Measurements from ENCODE around the gene RGPD4. TPM values are rescaled to one million over a fixed set of nuclear protein-coding genes. Genes with fewer than 3 reads are reported as not detected.
"Not testable (repeated sequence)": the region's sequence is repeated elsewhere in the genome, so short reads cannot be mapped to it uniquely, and the experiment has no call there.

The RGPD4 gene
- total RNA-seq, 2 donors from 2014 or later = 0.39 TPM; not detected in 1

DNA sequence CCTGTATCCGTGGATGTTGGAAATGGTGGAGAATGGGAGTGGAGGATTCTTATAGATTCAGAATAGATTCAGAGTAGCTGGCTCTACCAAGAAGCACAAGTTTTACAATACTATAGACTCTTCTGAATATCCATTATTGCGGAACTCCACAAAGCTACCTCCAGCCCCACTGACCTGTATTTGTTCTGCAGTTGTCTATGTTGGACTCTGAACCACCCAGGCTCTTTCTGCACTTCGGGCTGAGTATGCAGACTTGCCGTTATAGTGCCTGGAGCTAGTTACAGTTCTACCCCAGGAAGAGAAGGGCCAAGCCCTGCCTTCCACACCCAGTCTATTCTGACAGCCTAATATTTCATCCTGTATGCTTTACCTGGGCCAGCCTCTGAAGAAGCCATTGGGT is 4.4 kb upstream of the RGPD4 start:
- Mint-ChIP-seq H3K4me1 (no peaks in the 10 kb centered on the region), H3K27ac (no peak overlapping the region), H3K36me3 (ENCODE audit: low read depth) (no peaks in the 10 kb centered on the region), H3K27me3 (peaks cover 9% of the 10 kb centered on the region), H3K4me3 (no peak overlapping the region)
- DNase-seq (no peak), ATAC-seq (no peak)
- H3K9me3 ChIP-seq (ENCODE audit: control insufficient read depth, low read length, poor library complexity, severe bottlenecking) = no peaks in the 10 kb centered on the region

DNA sequence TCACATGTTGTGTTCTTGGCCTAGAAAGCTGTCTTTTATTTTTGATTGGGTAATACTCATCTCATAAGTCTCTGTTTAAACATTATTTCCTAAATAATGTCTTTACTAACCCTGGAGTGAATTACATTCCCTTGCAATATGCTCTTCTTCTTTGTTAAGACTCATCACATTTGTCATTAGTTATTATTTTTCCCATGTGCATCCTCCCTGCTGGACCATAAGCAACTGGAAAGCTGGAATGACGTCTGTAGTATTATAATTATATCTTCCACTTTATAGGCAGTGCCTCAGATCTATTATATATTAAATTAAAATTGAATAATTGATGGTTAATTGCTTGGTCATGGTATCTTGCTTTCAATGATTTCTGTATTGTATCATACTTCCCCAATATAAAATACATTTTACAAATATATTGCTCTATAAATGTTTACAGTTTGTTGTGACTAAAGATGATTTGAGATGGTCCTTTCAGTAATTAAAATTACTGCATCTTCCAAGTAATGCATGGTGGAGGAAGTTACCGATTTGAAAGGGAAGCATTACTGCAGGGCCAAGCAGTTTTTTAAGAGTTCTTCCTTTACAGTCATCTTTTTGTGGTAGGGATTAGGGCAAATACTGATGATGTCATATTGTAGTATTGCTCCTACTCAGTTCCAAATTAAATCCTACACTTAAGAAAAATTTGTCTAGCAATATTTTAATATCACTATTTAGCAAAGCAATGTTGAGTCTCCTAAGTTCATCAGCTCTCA is 2.1 kb upstream of the RGPD4 start:
- Mint-ChIP-seq H3K27ac (no peak overlapping the region), H3K27me3 (peaks cover 9% of the 10 kb centered on the region), H3K4me3 (no peak overlapping the region), H3K4me1 (no peaks in the 10 kb centered on the region), H3K36me3 (ENCODE audit: low read depth) (no peaks in the 10 kb centered on the region)
- no peaks in the 10 kb centered on the region for H3K9me3 ChIP-seq (ENCODE audit: control insufficient read depth, low read length, poor library complexity, severe bottlenecking)
- ATAC-seq (no peak), DNase-seq (no peak)

DNA sequence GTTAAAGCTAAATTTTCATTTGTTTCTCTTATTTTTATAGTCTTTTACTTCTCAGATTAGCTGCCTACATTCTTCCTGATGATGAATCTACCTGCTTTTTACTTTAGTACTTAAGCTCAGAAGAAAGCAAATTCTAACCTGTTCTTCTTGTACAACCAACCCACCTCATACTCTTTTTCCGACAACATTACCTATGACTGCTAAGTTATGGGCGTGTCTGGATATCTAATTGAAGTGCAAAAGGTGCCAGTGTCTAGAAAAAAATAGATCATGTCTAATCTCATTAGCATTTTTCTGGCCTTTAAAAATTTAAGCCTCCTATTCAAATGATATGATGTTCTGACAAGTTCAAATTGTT is 1.5 kb upstream of the RGPD4 start:
- Mint-ChIP-seq H3K27me3 (peaks cover 9% of the 10 kb centered on the region), H3K27ac (no peak overlapping the region), H3K4me3 (no peak overlapping the region), H3K4me1 (no peaks in the 10 kb centered on the region), H3K36me3 (ENCODE audit: low read depth) (no peaks in the 10 kb centered on the region)
- no peaks in the 10 kb centered on the region for H3K9me3 ChIP-seq (ENCODE audit: control insufficient read depth, low read length, poor library complexity, severe bottlenecking)
- ATAC-seq (no peak), DNase-seq (no peak)

DNA sequence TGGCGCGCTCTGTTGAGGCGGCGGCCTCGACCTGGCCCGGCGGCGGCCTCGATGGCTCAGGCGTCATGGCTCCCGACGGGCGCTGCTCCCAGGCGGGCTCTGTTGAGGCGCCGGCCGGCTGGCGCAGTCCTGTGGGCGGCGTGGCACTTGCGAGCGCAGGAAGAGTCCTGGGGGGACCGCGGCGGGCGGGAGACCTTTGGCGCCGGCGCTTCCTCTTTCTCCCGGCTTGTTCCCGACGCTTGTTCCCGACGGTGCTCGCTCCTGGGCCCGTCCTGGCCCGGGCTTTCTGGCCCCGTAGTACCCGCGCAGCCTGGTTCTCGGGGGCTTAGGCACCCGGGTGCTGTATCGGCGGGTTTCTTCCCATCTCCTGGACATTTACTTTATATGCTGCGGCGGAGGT is 2.8 kb downstream of the RGPD4 start:
- DNase-seq; H3K9me3 ChIP-seq (ENCODE audit: control insufficient read depth, low read length, poor library complexity, severe bottlenecking); H3K27ac Mint-ChIP-seq; H3K4me1 Mint-ChIP-seq; H3K4me3 Mint-ChIP-seq; ATAC-seq; H3K27me3 Mint-ChIP-seq; H3K36me3 Mint-ChIP-seq (ENCODE audit: low read depth): not testable (repeated sequence)

DNA sequence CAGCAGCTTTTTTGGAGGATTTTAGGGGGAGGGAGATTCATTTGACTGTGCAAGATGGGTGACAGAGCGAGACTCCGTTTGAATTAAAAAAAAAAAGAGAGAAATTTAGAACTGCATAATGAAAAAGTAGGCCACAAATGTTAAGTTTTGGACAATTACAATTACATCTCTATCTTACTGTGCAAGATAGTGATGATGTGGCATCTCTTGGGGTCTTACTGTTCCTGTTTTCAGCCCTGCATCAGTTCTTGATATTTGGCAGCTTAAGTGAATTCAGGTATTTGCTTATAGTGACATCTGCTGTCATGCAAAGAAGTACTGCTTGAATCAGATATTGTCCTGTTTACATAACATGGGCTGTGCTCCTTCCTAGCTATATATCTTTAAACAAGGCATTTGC is 6.5 kb downstream of the RGPD4 start:
- H3K27ac Mint-ChIP-seq; H3K27me3 Mint-ChIP-seq; H3K36me3 Mint-ChIP-seq (ENCODE audit: low read depth); ATAC-seq; DNase-seq; H3K4me3 Mint-ChIP-seq; H3K9me3 ChIP-seq (ENCODE audit: control insufficient read depth, low read length, poor library complexity, severe bottlenecking); H3K4me1 Mint-ChIP-seq: not testable (repeated sequence)

DNA sequence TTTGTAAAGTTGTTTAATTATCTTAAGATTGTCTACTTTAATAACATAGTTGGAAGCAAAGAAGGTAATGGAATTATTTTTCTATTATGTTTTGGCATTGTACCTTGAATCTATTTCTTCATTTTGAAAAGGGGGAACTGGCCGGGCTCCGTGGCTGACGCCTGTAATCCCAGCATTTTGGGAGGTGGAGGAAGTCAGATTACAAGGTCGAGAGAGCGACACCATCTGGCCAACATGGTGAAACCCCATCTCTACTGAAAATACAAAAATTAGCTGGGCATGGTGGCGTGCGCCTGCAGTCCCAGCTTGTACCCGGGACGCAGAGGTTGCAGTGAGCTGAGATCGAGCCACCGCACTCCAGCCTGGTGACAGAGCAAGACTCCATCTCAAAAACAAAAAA is 6.9 kb downstream of the RGPD4 start:
- not testable (repeated sequence) for H3K27ac Mint-ChIP-seq; H3K27me3 Mint-ChIP-seq; H3K4me1 Mint-ChIP-seq; ATAC-seq; DNase-seq; H3K9me3 ChIP-seq (ENCODE audit: control insufficient read depth, low read length, poor library complexity, severe bottlenecking); H3K4me3 Mint-ChIP-seq; H3K36me3 Mint-ChIP-seq (ENCODE audit: low read depth)

DNA sequence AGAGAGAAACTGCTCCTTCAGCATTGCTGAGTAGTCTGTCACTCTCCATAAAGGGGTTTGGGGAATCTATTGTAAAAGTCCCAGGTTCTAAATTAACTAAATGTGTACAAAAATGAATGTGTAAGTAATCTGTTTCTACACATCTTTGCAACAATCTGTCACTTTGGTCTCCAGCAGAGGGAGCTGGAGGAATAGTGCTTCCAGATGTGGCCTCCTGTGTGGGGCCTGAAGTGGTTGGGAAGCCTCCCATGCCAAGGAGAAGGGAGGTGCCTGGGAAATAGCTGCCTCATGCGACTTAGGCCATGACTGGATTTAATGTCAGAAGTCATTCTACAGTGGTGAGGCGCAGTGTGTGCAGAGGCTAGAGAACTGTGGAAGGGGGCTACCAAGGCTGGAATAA is 89.4 kb downstream of the RGPD4 start:
- not testable (repeated sequence) for H3K36me3 Mint-ChIP-seq (ENCODE audit: low read depth); ATAC-seq; H3K4me3 Mint-ChIP-seq; H3K27me3 Mint-ChIP-seq; DNase-seq; H3K9me3 ChIP-seq (ENCODE audit: control insufficient read depth, low read length, poor library complexity, severe bottlenecking); H3K27ac Mint-ChIP-seq; H3K4me1 Mint-ChIP-seq

DNA sequence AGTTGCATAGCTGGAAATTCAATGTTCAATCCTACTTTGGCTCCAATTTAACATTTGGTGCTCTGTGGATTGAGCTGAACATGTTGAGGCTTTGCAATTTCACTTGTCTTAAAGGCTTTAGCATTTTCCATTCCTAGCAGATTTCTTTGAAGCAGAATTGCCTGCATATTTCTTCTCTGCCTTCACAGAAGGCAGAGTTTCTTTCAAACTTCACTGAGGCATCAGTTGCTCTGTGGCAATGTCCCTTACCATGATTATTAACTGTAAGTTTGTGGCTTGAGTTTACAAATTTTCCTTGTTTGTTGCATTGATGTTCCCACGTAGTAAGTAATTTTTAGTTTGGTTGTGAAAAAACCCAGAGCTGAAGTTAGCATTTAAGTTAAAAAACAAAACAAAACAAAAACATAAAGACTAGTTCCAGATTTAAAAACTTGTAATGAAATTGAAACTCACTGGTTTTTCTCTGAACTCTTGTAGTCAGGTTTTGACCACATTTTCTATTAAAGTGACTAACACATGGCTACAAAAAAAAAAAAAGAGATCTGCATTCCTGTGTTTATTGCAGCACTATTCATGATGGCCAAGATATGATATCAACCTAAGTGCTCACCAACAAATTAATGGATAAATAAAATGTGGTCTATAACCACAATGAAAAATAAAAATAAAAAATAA is 90.1 kb downstream of the RGPD4 start:
- H3K4me3 Mint-ChIP-seq; H3K27me3 Mint-ChIP-seq; H3K9me3 ChIP-seq (ENCODE audit: control insufficient read depth, low read length, poor library complexity, severe bottlenecking); H3K27ac Mint-ChIP-seq; H3K4me1 Mint-ChIP-seq; H3K36me3 Mint-ChIP-seq (ENCODE audit: low read depth); DNase-seq; ATAC-seq: not testable (repeated sequence)

DNA sequence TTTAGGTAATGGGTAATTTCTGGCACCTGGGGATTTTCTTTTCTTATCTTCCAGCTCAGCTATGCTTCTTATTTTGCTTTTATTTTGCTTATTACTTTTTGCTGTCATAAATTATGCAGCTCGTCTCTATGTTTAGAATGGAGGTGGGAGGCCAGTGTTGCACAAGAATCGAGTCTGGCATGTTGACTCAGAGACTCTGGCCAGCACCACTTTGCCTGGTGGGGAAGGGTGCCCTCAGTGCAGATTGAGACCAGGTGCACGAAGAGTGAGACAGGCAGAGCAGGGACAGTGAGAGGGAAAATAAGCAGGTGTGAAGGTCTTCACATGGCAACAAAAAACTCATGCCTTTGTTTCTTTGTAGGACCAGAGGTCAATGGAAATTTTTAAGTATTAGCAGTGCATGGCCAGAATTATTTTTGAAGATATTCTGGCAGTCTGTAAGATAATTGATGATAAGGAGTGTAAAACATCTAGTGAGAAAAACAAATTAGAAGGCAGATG is 100.4 kb downstream of the RGPD4 start:
- Mint-ChIP-seq H3K36me3 (ENCODE audit: low read depth) (no peaks in the 10 kb centered on the region), H3K4me3 (no peak overlapping the region), H3K27ac (no peak overlapping the region), H3K4me1 (no peaks in the 10 kb centered on the region), H3K27me3 (peaks cover 5% of the 10 kb centered on the region)
- DNase-seq (no peak), ATAC-seq (no peak)
- H3K9me3 ChIP-seq (ENCODE audit: control insufficient read depth, low read length, poor library complexity, severe bottlenecking) = no peaks in the 10 kb centered on the region

DNA sequence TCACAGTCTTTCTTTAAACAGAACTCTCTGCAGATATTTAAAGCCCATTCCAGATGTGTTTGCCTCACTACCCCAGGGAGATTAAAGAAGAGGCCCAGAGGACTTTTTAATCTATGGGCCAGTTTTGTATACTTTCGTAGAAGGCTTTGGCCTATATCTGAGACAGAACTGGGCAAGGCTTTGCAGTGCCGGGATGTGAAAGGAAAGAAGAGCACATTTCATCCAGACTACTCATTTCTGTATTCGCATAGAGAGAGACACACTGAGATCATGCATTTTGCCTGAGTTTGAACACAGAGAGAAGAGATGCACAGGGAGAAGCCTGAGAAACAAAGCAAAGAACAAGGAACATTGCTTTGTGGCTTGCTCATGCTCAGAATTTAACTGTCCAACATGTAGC is 104.7 kb downstream of the RGPD4 start:
- H3K4me1 Mint-ChIP-seq = peaks cover 2% of the 10 kb centered on the region
- ATAC-seq = no peak
- DNase-seq = no peak
- H3K36me3 Mint-ChIP-seq (ENCODE audit: low read depth) = no peaks in the 10 kb centered on the region
- no peak overlapping the region for H3K27ac Mint-ChIP-seq
- H3K27me3 Mint-ChIP-seq = peaks cover 17% of the 10 kb centered on the region
- no peak overlapping the region for H3K4me3 Mint-ChIP-seq
- H3K9me3 ChIP-seq (ENCODE audit: control insufficient read depth, low read length, poor library complexity, severe bottlenecking) = no peaks in the 10 kb centered on the region

DNA sequence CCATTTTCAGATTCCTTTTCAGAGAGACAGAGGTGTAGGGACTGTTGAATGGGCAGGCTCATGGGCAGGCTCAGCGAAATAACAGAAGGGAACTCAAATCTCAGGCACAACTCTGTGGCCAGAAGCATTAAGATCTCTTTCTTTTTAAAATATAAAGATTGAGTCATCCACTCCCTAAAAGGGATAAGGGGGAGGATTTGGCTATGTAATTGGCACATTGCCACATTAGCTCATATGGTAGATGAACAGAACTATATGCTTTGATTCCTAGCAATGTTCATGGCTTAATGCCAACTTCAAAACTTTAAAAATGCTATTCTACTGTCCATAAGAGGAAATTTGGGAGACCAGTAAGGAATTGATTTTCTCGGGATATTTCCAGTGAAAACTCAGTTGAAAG is 105.8 kb downstream of the RGPD4 start:
- H3K4me1 Mint-ChIP-seq = peaks cover 2% of the 10 kb centered on the region
- peaks cover 17% of the 10 kb centered on the region for H3K27me3 Mint-ChIP-seq
- DNase-seq = no peak
- no peaks in the 10 kb centered on the region for H3K9me3 ChIP-seq (ENCODE audit: control insufficient read depth, low read length, poor library complexity, severe bottlenecking)
- H3K27ac Mint-ChIP-seq = no peak overlapping the region
- ATAC-seq = no peak
- H3K4me3 Mint-ChIP-seq = no peak overlapping the region
- H3K36me3 Mint-ChIP-seq (ENCODE audit: low read depth) = no peaks in the 10 kb centered on the region

DNA sequence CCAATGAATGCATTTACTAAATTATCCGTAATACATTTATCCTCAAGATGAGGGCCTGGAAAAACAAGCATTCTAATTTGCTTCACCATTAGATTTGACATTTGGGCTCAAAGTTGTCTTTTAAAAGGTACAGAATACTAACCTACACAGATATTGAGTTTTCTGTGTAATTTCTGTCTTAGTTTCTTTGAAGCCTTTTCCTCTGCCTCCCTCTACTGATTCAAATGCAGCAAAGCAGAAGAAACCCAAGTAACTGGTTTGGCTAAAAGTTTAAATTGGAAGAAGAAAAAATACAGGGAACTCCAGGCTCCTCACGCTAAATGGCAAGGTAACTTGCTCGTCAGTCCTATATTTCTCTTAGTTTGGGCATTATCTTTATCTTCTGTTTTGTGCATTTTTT is 106.3 kb downstream of the RGPD4 start:
- Mint-ChIP-seq H3K27me3 (peaks cover 17% of the 10 kb centered on the region), H3K4me3 (no peak overlapping the region), H3K27ac (no peak overlapping the region), H3K36me3 (ENCODE audit: low read depth) (no peaks in the 10 kb centered on the region), H3K4me1 (peaks cover 2% of the 10 kb centered on the region)
- no peak for ATAC-seq
- no peaks in the 10 kb centered on the region for H3K9me3 ChIP-seq (ENCODE audit: control insufficient read depth, low read length, poor library complexity, severe bottlenecking)
- no peak for DNase-seq

DNA sequence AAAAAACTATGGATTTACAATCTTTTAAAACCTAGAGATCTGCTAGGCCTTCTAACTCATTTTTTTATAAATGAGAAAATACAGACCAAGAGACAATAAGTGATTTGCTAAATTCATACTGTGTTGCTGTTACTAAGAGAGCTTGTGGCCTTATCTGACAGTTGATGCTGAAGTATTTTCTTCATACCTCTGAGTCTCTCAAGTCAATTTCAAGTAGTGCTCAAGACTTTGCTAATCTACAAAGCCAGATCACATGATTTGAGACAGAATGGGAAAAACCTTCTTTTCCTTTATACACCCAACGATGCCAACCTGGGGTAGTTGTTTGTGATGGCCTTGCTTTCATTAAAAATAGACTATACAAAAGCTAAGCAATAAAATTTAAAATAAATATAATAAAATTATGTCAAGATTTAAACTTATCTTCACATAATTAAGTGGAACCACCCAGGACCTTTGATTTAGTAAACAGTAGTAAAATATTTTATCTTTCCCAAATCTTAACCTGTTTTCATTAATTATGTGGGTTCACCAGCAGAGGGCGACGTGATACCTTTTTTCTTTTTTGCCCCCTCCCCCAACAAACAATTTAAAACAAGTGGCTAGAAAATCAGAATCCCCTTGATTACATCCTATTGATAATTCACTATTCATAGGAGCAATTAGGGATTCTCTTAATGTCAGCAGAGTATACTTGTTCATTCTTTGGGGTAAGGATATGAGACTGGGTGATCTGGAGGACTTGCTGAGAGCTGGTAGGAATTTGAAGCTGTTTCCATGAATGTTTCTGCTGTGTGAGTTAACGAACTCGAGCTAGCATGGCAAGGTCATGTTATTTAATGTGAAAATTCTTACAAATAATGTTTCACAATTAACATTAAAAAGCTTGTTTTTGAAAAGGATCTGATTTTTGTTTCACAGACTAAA is 110.0 kb downstream of the RGPD4 start:
- Mint-ChIP-seq H3K4me3 (no peak overlapping the region), H3K36me3 (ENCODE audit: low read depth) (no peaks in the 10 kb centered on the region), H3K4me1 (peaks cover 2% of the 10 kb centered on the region), H3K27me3 (peaks cover 12% of the 10 kb centered on the region), H3K27ac (no peak overlapping the region)
- DNase-seq = no peak
- no peak for ATAC-seq
- no peaks in the 10 kb centered on the region for H3K9me3 ChIP-seq (ENCODE audit: control insufficient read depth, low read length, poor library complexity, severe bottlenecking)

All from T-helper 17 cell (primary cell).